Cardiac fibroblast (primary cell): ENCODE results near the gene PTP4A1.

ENCODE experiments used
- DNase-seq, 2 donors: peaks; one replicate each; pipeline versions ENCODE4 v3.0.0 to v3.0.0-alpha.2; 2010; ENCODE audit warnings: low read depth in 2 of 2
- H3K4me3 ChIP-seq, 2 donors: replicated peaks in 1 of 2; 1 replicate in 1 of 2; 2 replicates in 1 of 2; pipeline ENCODE4 v1.5.1; 2011; ENCODE audit warnings: low read depth in 2 of 2, low read length in 2 of 2, mild to moderate bottlenecking in 2 of 2, moderate library complexity in 1 of 2
- TF ChIP-seq, protein P1 (sequence below): IDR thresholded peaks from one replicate; pipeline ENCODE4 v1.5.1; 2011; ENCODE audit warnings: low read depth, mild to moderate bottlenecking, low read length, inconsistent platforms

The PTP4A1 gene

DNA sequence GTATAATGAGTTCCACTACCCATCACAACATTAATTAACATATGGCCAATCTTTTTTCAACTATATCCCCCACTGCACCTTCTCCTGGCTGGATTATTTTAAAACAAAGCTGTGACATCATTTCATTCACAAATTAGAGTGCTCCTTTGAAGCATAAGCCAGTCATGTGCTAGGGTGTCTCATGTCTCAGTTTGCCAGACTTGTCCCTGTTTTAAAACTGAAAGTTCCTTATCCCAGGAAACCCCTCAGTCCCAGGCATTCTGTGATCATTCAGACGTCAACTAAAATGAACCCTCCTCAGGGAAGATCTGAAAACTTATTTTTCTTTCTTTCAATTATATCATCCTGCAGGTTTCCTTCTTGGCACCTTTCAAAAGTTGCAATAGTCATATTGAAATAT, 29.3 kb upstream of the PTP4A1 start:
- no peak for DNase-seq
- H3K4me3 ChIP-seq = no peak overlapping the region
- TF ChIP-seq, protein P1, sequence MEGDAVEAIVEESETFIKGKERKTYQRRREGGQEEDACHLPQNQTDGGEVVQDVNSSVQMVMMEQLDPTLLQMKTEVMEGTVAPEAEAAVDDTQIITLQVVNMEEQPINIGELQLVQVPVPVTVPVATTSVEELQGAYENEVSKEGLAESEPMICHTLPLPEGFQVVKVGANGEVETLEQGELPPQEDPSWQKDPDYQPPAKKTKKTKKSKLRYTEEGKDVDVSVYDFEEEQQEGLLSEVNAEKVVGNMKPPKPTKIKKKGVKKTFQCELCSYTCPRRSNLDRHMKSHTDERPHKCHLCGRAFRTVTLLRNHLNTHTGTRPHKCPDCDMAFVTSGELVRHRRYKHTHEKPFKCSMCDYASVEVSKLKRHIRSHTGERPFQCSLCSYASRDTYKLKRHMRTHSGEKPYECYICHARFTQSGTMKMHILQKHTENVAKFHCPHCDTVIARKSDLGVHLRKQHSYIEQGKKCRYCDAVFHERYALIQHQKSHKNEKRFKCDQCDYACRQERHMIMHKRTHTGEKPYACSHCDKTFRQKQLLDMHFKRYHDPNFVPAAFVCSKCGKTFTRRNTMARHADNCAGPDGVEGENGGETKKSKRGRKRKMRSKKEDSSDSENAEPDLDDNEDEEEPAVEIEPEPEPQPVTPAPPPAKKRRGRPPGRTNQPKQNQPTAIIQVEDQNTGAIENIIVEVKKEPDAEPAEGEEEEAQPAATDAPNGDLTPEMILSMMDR = no peak

DNA sequence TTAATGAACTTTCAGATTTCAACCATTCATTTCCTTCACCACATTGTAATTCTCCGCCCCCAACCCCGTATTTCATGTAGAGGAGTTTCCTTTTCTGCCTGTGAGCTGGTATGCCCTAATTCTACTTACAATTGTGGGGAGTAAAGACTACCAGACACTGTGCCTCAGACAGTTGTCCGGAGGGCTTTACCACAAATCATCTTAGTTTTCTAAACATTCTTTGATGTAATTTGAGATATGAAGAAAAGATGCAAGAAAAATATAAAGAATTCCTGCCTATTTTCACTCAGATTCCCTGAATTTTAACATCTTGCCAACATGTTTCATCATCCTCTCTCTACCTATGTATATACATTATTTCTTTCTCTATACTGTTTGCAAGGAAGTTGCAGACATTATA, 28.3 kb upstream of the PTP4A1 start:
- no peak for DNase-seq
- TF ChIP-seq, protein P1 = no peak
- no peak overlapping the region for H3K4me3 ChIP-seq

GRCh38 chr6:63546236-63546635, 26.0 kb upstream of the PTP4A1 start:
- no peak overlapping the region for H3K4me3 ChIP-seq
- DNase-seq = no peak
- TF ChIP-seq, protein P1 = no peak

DNA sequence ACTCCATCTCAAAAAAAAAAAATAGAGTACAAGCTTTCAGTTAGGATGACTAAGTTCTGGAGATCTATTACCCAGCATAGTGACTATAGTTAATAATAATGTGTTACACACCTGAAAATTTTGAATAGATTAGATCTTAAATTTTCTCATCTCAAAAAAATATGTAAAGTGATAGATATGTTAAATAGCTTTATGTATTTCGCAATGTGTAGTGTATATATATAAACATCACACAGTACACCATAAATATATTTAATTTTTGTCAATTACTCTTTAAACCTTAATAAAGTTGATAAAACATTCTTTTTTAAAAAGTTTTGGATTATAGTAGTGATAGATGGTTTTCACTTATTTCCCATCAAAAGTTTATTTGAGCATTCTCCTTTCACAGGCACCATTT, 25.6 kb upstream of the PTP4A1 start:
- DNase-seq = no peak
- TF ChIP-seq, protein P1 = no peak

GRCh38 chr6:63549076-63549475, 23.2 kb upstream of the PTP4A1 start:
- no peak overlapping the region for H3K4me3 ChIP-seq
- no peak for DNase-seq
- TF ChIP-seq, protein P1 = no peak

More for the DNA sequence above, 25.6 kb upstream of the PTP4A1 start:
- H3K4me3 ChIP-seq = no peak overlapping the region

DNA sequence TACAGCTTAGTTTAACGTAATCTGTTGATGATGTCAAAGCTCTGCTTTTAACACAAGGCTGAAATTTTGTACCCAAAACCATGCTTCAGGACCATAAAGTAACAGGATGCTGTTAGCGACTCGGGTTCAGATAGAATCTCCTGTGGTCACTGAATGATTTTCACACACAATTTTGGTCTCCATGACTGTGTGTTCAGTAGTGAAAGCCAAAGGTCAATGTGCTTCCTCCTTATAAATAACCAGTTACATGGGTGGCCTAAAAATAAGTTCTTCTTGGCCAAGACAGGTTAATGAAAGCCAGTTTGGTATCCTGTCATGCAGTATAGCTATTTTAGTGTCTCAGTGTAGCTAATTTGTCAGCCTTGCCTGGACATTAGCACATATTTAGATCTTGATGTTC, 19.1 kb upstream of the PTP4A1 start:
- TF ChIP-seq, protein P1 = no peak
- no peak overlapping the region for H3K4me3 ChIP-seq
- DNase-seq = no peak

GRCh38 chr6:63553900-63554299, 18.4 kb upstream of the PTP4A1 start:
- H3K4me3 ChIP-seq = no peak overlapping the region
- no peak for DNase-seq
- TF ChIP-seq, protein P1 = no peak
